Activated CD4-positive, alpha-beta T cell treated with anti-CD3 and anti-CD28 coated beads, Interleukin-10, Interleukin-2, amounts not matched to agents 100 ng/mL and 50 ng/mL, durations not matched to agents 16 hours and 8 hours (primary cell): ENCODE data around the gene HERPUD1.
"Not testable (repeated sequence)": the region's sequence is repeated elsewhere in the genome, so short reads cannot be mapped to it uniquely, and the experiment has no call there.

Experiments
- DNase-seq: peaks from one replicate; pipeline ENCODE4 v3.0.0-alpha.2; 2020

The HERPUD1 gene

GRCh38 chr16:56983211-56983751 lies 51.3 kb downstream of the HERPUD1 start:
- no peak for DNase-seq

DNA sequence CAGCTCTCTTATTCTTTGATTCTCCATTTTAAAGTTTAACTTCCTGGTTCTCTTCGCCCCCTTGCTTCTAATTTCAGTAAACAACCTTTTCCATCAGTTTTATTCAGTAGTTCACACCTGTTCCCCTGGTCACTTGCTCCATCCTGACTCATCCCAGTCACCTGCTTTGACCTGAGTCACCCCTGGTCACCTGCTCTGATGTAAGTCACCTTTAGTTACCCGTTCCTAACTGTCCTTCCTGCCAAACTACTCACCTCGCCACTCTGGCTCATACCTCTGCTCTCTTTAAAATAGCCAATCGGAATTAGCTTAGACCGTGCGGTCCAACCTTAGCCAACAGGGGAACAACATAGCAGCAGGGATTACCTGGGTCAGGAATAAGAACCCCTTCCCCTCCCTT lies 52.7 kb downstream of the HERPUD1 start:
- DNase-seq = no peak

DNA sequence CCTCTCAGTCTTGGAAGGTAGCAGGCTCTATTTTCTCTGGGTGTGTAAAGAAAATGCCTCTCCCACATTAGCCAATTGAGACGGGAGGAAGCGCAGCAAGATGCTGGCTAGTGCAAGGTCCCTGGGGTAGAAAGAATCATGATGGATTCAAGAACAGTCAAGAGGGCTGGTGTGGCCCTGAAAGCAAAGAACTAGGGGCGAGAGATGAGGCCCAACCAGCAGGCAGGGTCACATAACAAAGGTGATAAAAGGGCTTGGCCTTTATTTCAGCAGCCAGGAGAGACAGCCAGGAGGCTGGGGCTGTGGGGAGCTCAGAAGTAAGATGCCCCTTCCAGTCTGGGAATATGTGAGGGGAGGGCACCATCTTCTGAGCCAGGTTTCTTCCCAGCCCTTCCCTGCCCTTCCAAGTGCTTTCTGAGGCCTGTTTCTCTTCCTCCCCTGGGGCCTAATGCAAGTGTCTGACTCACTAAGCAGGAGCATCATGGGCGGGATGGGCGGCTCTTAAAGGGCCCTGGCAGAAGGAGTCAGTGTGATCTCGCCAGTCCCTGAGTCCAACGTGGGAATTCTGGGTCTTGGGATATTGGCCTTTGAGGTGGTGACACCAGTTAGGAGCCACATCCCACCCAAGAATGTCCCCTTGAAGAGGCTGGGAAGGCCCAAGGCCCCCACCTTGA lies 53.5 kb downstream of the HERPUD1 start:
- no peak for DNase-seq

- DNase-seq = no peak
Observed at GRCh38 chr16:56985962-56986360, 54.0 kb downstream of the HERPUD1 start.

DNA sequence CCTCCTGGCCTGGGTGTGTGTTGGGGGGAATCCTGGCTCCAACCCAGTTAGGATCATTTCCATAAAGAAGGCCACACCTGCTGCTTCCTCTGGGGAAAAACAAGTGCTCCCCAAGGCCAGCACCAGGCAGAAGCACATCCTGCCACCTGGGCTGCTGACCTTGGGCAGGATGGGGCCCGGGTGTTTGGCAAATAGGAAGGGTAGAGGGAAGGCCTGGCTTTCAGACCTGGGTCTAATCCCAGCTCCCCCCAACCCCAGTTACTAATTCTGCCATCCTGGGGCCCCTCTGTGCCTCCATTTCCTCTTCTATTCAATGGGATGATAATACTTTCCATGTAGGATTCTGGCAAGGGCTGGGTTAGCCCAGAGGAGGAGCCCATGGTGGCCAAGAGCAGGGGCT lies 54.4 kb downstream of the HERPUD1 start:
- no peak for DNase-seq

DNA sequence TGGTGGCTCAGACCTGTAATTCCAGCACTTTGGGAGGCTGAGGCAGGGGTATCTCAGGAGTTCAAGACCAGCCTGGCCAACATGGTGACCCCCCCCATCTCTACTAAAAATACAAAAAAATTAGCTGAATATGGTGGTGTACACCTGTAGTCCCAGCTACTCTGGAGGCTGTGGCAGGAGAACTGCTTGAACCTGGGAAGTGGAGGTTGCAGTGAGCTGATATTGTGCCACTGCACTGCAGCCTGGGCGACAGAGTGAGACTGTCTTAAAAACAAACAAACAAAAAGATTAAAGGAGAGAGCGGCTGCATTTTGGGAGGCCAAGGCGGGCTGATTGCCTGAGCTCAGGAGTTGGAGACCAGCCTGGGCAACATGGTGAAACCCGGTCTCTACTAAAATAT lies 55.0 kb downstream of the HERPUD1 start:
- DNase-seq = not testable (repeated sequence)

- DNase-seq = no peak
Observed at GRCh38 chr16:56987692-56988091, 55.8 kb downstream of the HERPUD1 start.

DNA sequence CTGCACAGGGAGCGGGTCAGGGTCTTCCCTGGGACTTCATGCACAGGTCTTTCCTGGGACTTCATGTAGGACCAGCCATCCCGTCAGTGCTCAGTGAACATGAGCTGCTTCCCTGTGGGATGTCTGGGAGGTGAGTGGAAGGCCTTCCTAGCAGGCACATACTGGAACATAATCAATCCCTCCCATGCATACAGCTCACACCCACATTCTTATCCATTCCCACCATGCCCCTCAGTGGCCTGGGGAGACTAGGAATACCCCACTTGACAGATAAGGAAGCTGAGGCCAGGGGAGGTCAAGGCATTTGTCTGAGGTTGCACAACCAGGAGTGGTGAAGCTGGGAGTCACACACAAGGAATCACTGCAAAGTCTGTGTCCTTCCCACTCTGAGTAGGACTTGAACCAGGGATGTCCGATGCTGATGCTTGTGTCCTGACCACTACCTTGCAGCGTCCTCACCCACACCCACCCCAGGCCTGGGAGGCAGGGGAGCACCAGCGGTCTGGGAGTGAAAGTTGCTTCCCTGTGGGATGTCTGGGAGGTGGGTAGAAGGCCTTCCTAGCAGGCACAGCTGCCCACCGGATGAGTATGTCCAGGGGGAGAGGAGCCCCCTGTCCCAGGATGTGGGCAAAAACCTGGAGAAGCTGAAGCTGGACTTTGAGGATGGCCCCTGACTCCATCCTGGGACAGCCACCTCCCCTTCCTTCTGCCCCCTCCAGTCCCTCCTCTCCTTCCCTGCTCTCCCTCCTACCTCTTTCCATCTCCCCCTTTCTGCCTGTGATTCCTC lies 56.4 kb downstream of the HERPUD1 start:
- DNase-seq = no peak

DNA sequence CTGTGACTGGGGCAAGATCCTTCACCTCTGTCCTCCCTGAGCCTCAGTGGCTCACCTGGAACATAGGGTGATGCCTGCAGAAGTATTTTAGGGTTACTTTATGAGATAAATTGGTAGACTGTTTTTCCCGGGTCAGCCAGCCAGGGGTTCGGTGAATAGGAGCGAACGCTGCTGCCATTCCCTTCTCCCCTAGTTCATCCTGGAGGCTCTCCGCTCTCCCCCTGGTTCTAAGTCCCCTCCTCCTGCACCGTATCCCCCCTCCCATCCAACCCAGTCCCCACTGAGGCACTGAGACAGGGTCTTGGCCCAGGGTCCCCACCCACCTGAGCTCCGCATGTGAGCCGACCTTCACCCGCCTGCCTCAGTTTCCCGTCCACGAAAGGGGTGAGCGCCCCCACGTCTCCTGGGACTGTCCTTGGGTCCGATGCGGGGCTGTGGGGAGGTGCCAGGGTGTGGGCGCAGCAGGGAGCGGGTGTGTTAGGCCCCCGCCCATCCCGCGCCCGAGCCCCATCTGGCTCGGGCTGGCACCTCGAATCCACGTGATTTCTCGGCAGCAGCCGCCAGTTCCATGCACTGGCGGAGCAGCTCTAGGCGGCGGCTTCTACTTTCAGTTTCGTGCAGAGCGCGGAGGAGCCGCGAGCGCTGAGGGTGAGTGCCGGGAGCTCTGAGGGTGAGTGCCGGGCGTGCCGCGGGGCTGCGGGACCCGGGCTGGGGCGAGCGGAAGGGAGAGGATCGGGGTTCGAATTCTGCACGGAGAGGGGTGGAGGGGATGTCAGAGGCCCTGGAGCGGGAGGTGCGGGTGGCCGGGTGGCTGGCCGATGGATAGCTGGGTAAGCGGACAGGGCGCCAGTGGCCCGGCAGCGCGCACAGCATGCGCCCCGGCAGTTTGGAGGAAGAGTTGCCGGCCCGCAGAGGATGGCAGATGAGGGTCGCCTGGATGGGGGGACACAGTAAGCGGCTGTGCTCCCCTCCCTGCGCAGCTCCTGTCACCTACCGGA lies 57.3 kb downstream of the HERPUD1 start, which contains the start of gene NLRC5:
Gene NLRC5, plus strand, starts transcription at position 610 of the 998 bp plus-strand sequence. CDS start 31,156 bp downstream, outside the sequence.
- DNase-seq = peak; percentile 97

GRCh38 chr16:56989988-56990387 lies 58.0 kb downstream of the HERPUD1 start:
- DNase-seq = no peak

GRCh38 chr16:56990407-56991286 lies 58.7 kb downstream of the HERPUD1 start:
- DNase-seq = peak; percentile 65

GRCh38 chr16:56992431-56992830 lies 60.5 kb downstream of the HERPUD1 start:
- DNase-seq = not testable (repeated sequence)

GRCh38 chr16:56993204-56993603 lies 61.3 kb downstream of the HERPUD1 start:
- peak; percentile 46 for DNase-seq

DNA sequence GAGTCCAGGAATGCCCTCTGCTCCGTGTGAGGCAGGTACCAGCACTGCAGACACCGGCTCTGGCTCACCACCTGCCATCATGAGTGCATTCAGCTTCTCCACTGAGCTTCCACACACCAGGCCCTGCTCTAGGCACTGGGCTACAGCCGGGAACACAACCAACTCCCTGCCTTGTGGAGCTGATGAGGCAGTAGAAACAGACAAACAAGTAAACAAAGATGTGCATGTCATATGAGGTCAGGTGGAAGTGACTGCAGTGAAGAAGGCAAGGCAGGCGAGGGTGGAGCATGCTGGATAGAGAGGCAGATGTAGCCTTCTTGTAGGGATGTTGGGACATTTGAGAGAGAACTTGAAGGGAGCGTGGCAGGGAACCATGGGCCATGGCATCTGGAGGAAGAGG lies 62.4 kb downstream of the HERPUD1 start:
- DNase-seq = no peak
